GM13976 (cell line): Measurements from ENCODE around the gene SBNO1.

Experiments used
- DNase-seq: peaks from one replicate; pipeline ENCODE4 v3.0.0; 2012; ENCODE audit warnings: low spot score
- CTCF ChIP-seq: IDR thresholded peaks from 2 replicates; pipeline ENCODE4 v1.5.1; 2012; ENCODE audit warnings: borderline replicate concordance, mild to moderate bottlenecking; ENCODE audit not compliant: insufficient read depth; ENCODE audit errors: extremely low read depth, missing control alignments, control extremely low read depth
- in situ Hi-C: fragments of 300-500 bp; cut with MboI; formaldehyde crosslinking; loops from one replicate; pipeline ENCODE4 v1.12.0; 2022; ENCODE audit warnings: low sequenced_read_pairs, mixed read lengths, inconsistent platforms; ENCODE audit not compliant: unreplicated experiment

The SBNO1 gene

GRCh38 chr12:123399255-123399617 lies 34.6 kb upstream of the SBNO1 start:
- DNase-seq: no peak
- no peak for TF ChIP-seq CTCF
- in situ Hi-C loops: no loop called here

GRCh38 chr12:123398550-123399254 lies 34.1 kb upstream of the SBNO1 start:
- in situ Hi-C loops: no loop called here

GRCh38 chr12:123398177-123398549 lies 33.5 kb upstream of the SBNO1 start:
- TF ChIP-seq CTCF: no peak
- in situ Hi-C loops: no loop called here
- DNase-seq: no peak

More at GRCh38 chr12:123398550-123399254, 34.1 kb upstream of the SBNO1 start:
- DNase-seq: no peak
- no peak for TF ChIP-seq CTCF

- TF ChIP-seq CTCF: no peak
- in situ Hi-C loops: no loop called here
- no peak for DNase-seq
These were observed 32.8 kb upstream of the SBNO1 start for GRCh38 chr12:123397400-123397799.

- DNase-seq: no peak
- no peak for TF ChIP-seq CTCF
- in situ Hi-C loops: no loop called here
These were observed 32.3 kb upstream of the SBNO1 start for GRCh38 chr12:123396954-123397353.

GRCh38 chr12:123396543-123396942 lies 31.9 kb upstream of the SBNO1 start:
- no peak for DNase-seq
- in situ Hi-C loops: no loop called here
- TF ChIP-seq CTCF: no peak
